GM12874 (cell line): ENCODE data around the gene SFRP5.

Experiments
- TF ChIP-seq, protein P1 (sequence below): IDR thresholded peaks from 2 replicates; pipeline ENCODE4 v1.5.1; 2011; ENCODE audit warnings: low read depth, mild to moderate bottlenecking, control low read depth, low read length, moderate library complexity; ENCODE audit not compliant: insufficient read depth

Gene SFRP5

DNA sequence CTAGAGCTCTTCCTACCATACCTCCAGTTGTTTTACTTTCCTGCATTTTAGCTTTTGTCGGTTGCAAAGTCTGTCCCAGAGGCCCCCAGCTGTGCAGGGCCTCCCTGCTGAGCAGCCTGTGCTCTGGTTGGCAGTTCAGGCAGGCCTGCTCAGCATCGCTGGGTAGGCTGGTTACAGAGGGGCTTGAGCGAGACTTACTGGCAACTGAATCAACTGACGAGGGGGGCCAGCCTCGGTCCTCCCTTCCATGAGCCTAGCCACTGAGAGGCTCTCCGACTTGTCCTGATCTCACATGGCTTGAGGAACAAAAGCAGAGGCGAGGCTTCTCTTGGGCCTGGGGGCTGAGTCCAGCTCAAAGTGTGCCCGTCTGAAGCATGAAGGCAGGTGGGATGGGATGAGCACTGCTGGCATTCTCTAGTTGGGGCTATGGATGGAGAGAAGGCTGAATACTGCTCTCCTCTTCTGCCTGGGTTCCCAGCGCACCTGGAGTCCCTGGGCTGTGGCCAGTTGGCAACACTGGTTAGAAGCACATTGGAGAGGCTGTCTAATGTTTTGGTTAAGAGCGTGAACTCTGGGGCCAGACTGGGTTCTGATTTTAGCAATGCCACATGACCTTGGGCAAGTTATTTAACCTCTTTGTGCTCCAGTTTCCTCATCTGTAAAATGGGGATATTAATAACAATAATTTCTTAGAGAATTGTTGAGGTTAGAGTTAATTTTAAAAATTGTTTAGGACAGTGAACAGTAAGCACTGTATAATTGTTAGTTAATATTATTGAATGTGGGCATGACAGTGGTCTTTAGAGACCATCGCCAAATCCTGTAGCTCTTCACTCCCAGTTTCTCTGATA, 6.9 kb upstream of the SFRP5 start:
- TF ChIP-seq, protein P1, sequence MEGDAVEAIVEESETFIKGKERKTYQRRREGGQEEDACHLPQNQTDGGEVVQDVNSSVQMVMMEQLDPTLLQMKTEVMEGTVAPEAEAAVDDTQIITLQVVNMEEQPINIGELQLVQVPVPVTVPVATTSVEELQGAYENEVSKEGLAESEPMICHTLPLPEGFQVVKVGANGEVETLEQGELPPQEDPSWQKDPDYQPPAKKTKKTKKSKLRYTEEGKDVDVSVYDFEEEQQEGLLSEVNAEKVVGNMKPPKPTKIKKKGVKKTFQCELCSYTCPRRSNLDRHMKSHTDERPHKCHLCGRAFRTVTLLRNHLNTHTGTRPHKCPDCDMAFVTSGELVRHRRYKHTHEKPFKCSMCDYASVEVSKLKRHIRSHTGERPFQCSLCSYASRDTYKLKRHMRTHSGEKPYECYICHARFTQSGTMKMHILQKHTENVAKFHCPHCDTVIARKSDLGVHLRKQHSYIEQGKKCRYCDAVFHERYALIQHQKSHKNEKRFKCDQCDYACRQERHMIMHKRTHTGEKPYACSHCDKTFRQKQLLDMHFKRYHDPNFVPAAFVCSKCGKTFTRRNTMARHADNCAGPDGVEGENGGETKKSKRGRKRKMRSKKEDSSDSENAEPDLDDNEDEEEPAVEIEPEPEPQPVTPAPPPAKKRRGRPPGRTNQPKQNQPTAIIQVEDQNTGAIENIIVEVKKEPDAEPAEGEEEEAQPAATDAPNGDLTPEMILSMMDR = no peak

DNA sequence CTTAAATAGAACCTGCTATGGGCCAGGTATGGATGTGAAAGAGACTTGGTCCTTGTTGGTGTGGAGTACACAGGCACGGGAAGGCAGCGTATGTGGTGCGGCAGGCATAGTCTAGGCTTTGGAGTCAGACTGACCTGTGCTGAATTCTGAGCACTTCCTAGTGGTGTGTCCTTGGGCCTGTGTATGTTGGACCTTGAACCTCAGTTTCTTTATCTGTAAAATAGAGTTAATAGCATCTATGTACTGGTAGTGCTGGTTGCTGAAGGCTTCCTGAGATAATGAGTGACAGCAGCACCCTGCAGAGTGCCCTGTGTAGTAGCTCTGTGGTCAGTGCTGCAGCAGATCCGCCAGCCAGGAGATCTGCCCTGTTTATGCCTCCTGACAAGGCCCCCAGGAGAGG, 5.3 kb upstream of the SFRP5 start:
- TF ChIP-seq, protein P1 = no peak

- TF ChIP-seq, protein P1 = no peak
These were observed 3.1 kb upstream of the SFRP5 start for GRCh38 chr10:97774811-97775294.

GRCh38 chr10:97773096-97773495, 1.3 kb upstream of the SFRP5 start:
- TF ChIP-seq, protein P1 = no peak

- TF ChIP-seq, protein P1 = no peak
These were observed 526 bp downstream of the SFRP5 start for GRCh38 chr10:97771055-97771891.

DNA sequence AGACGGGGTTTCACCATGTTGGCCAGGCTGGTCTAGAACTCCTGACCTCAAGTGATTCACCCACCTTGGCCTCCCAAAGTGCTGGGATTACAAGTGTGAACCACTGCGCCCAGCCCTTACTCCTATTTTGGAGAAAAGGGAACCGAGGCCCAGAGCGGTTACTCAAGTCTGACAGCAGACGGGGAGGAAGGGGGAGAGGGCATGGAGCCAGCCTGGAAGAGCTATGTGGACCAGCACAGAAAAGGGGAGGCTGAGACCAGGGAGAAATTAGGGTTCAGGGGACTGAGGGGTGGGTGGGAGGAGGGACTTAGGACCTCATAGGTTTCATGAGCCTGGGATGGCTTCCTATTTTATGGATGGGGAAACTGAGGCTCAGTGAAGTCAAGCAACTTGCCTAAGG, 1.5 kb downstream of the SFRP5 start:
- TF ChIP-seq, protein P1 = no peak
